ENCODE results near the gene SYNJ2.

GRCh38 chr6:158057213-158057987 lies 75.7 kb downstream of the SYNJ2 start:
- TF ChIP-seq, protein P1, sequence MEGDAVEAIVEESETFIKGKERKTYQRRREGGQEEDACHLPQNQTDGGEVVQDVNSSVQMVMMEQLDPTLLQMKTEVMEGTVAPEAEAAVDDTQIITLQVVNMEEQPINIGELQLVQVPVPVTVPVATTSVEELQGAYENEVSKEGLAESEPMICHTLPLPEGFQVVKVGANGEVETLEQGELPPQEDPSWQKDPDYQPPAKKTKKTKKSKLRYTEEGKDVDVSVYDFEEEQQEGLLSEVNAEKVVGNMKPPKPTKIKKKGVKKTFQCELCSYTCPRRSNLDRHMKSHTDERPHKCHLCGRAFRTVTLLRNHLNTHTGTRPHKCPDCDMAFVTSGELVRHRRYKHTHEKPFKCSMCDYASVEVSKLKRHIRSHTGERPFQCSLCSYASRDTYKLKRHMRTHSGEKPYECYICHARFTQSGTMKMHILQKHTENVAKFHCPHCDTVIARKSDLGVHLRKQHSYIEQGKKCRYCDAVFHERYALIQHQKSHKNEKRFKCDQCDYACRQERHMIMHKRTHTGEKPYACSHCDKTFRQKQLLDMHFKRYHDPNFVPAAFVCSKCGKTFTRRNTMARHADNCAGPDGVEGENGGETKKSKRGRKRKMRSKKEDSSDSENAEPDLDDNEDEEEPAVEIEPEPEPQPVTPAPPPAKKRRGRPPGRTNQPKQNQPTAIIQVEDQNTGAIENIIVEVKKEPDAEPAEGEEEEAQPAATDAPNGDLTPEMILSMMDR (IDR thresholded peaks at IDR 0.05), result no peak
- no peak for TF ChIP-seq POLR2A (IDR thresholded peaks at IDR 0.05)
